Lower leg skin (tissue), 3 donors: ENCODE results near the gene MUC15.

Experiments
- POLR2A ChIP-seq, 2 donors: fragments of 450-650 bp; IDR thresholded peaks; one replicate each; pipeline ENCODE4 v1.6.1; 2016 to 2017; ENCODE audit warnings: antibody characterized with exemption in 2 of 2, mild to moderate bottlenecking in 1 of 2, moderate library complexity in 1 of 2
- TF ChIP-seq, protein P1 (sequence below), 3 donors: fragments of 450-650 bp; IDR thresholded peaks; one replicate each; pipeline ENCODE4 v1.5.1; 2016; ENCODE audit warnings: antibody characterized with exemption in 3 of 3, mild to moderate bottlenecking in 3 of 3, moderate library complexity in 2 of 3

DNA sequence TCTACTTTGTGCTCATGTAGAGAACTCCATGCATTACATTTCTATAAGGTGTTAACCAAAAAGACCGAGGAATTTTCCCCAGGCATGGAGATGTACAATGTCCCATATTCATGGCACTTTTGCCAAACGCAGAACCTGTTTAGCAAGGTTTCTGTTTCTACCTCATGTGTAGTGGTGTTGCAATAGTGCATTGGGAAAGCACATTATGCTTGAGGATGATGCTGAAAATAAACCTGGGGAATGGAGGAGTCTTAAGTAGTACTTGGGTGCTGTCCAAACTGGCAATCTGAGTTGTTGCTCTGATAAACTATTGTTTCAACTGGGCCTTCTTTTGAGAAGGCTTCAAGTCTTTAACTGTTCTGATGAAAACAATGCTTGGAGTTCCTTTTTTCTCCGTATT, 11.5 kb upstream of the MUC15 start:
- TF ChIP-seq, protein P1, sequence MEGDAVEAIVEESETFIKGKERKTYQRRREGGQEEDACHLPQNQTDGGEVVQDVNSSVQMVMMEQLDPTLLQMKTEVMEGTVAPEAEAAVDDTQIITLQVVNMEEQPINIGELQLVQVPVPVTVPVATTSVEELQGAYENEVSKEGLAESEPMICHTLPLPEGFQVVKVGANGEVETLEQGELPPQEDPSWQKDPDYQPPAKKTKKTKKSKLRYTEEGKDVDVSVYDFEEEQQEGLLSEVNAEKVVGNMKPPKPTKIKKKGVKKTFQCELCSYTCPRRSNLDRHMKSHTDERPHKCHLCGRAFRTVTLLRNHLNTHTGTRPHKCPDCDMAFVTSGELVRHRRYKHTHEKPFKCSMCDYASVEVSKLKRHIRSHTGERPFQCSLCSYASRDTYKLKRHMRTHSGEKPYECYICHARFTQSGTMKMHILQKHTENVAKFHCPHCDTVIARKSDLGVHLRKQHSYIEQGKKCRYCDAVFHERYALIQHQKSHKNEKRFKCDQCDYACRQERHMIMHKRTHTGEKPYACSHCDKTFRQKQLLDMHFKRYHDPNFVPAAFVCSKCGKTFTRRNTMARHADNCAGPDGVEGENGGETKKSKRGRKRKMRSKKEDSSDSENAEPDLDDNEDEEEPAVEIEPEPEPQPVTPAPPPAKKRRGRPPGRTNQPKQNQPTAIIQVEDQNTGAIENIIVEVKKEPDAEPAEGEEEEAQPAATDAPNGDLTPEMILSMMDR (IDR thresholded peaks at IDR 0.05), result no peak
- no peak for TF ChIP-seq POLR2A (IDR thresholded peaks at IDR 0.05)
